Caco-2 (cell line): ENCODE data around the gene CHD9. TPM values are rescaled to one million over a fixed set of nuclear protein-coding genes. Genes with fewer than 3 reads are reported as not detected.

Source experiments
- BruUV-seq: library from RNA; stranded (reverse); fragments of 400-500 nt; replicated peaks from 2 replicates; lab custom pipeline; 2021; lab: Mats Ljungman, UMichigan
- CTCF ChIA-PET: fragments of 300-600 bp; sonication (Branson Sonifier 250); formaldehyde crosslinking; loops from one replicate; lab custom pipeline; 2022; ENCODE audit warnings: antibody characterized with exemption; lab: Charles Lee
- POLR2A ChIA-PET: fragments of 300-600 bp; sonication (Branson Sonifier 250); formaldehyde crosslinking; loops from one replicate; lab custom pipeline; 2022; ENCODE audit warnings: antibody characterized with exemption; lab: Charles Lee
- DNase-seq, 2 experiments: peaks; one replicate each; pipeline versions ENCODE4 v3.0.0 to v3.0.0-alpha.2; 2020 to 2022
- H3K27me3 ChIP-seq: replicated peaks from 2 replicates; pipeline ENCODE4 v1.6.0; 2011; ENCODE audit warnings: low read length; ENCODE audit not compliant: control insufficient read depth, insufficient read depth
- H3K36me3 ChIP-seq: 2 replicates; pipeline ENCODE4 v1.5.1; 2011; ENCODE audit warnings: low read length; ENCODE audit not compliant: control insufficient read depth, insufficient read depth
- H3K4me1 ChIP-seq: fragments of 250-450 bp; sonication (Bioruptor Pico); 2 replicates; pipeline ENCODE4 v1.5.1; 2020; ENCODE audit warnings: mild to moderate bottlenecking
- H3K4me3 ChIP-seq: 2 replicates; pipeline ENCODE4 v1.5.1; 2011; ENCODE audit warnings: low read depth, mild to moderate bottlenecking, control low read depth, low read length
- H3K9me3 ChIP-seq: fragments of 250-450 bp; sonication (Bioruptor Pico); 2 replicates; pipeline ENCODE4 v1.5.1; 2020; ENCODE audit warnings: mild to moderate bottlenecking, moderate library complexity
- H3K27ac Mint-ChIP-seq: one replicate; pipeline ENCODE4 v1.8.0; 2022; ENCODE audit warnings: mixed read lengths; ENCODE audit not compliant: unreplicated experiment
- H3K27me3 Mint-ChIP-seq: one replicate; pipeline ENCODE4 v1.8.0; 2022; ENCODE audit warnings: mixed read lengths; ENCODE audit not compliant: insufficient read depth, unreplicated experiment
- H3K36me3 Mint-ChIP-seq: one replicate; pipeline ENCODE4 v1.8.0; 2022; ENCODE audit warnings: mild to moderate bottlenecking, mixed read lengths; ENCODE audit not compliant: insufficient read depth, unreplicated experiment
- H3K4me1 Mint-ChIP-seq: one replicate; pipeline ENCODE4 v1.8.0; 2022; ENCODE audit warnings: low read depth, mixed read lengths; ENCODE audit not compliant: unreplicated experiment
- H3K4me3 Mint-ChIP-seq: one replicate; pipeline ENCODE4 v1.8.0; 2022; ENCODE audit warnings: mild to moderate bottlenecking, moderate library complexity, mixed read lengths; ENCODE audit not compliant: unreplicated experiment
- H3K9me3 Mint-ChIP-seq: one replicate; pipeline ENCODE4 v1.8.0; 2022; ENCODE audit warnings: mixed read lengths; ENCODE audit not compliant: unreplicated experiment
- intact Hi-C: fragments of 100-400 bp; cut with micrococcal nuclease; formaldehyde crosslinking; loops from one replicate; pipeline ENCODE4 v1.10.0; 2022; ENCODE audit not compliant: unreplicated experiment
- total RNA-seq: library from RNA; stranded (reverse); gene quantifications from 2 replicates; pipeline ENCODE4 v1.2.3, GENCODE V29; 2022
- TF ChIP-seq, protein P1 (sequence below), 2 experiments: fragments of 200-600 bp in 1 of 2; IDR thresholded peaks; 1 replicate in 1 of 2; 2 replicates in 1 of 2; pipeline versions ENCODE4 v1.5.1 to v1.8.0; 2011 to 2022; ENCODE audit warnings: antibody characterized with exemption in 1 of 2, control low read depth in 1 of 2, inconsistent platforms in 1 of 2, low read depth in 1 of 2, low read length in 1 of 2, mild to moderate bottlenecking in 1 of 2, moderate library complexity in 1 of 2; ENCODE audit not compliant: insufficient read depth in 1 of 2, severe bottlenecking in 1 of 2, unreplicated experiment in 1 of 2

The CHD9 gene
- total RNA-seq, 1 experiment from 2014 or later = 29.1 TPM

DNA sequence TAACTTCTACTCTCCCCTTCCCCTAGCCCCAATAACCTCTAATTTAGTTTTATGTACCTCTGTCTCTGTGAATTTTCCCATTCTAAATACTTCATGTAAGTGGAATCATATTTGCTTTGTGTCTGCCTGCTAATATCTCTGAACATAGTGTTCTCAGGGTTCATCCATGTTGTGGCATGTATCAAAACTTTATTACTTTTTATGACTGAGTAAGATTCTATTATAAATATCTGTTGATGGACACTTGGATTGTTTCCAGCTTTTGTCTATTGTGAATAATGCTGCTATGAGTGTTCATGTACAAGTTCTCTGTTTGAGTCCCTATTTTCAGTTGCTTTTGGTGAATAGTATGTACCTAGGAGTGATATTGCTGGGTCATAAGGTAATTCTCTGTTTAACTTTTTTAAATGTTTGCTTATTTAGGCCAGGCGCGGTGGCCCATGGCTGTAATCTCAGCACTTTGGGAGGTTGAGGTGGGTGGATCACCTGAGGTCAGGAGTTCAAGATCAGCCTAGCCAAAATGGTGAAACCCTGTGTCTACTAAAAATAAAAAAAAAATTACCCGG, 92.8 kb downstream of the CHD9 start:
- Mint-ChIP-seq H3K4me1 (no peaks in the 10 kb centered on the region), H3K36me3 (no peaks in the 10 kb centered on the region), H3K9me3 (no peaks in the 10 kb centered on the region), H3K27ac (no peak overlapping the region), H3K4me3 (no peak overlapping the region), H3K27me3 (no peaks in the 10 kb centered on the region)
- TF ChIP-seq, protein P1, sequence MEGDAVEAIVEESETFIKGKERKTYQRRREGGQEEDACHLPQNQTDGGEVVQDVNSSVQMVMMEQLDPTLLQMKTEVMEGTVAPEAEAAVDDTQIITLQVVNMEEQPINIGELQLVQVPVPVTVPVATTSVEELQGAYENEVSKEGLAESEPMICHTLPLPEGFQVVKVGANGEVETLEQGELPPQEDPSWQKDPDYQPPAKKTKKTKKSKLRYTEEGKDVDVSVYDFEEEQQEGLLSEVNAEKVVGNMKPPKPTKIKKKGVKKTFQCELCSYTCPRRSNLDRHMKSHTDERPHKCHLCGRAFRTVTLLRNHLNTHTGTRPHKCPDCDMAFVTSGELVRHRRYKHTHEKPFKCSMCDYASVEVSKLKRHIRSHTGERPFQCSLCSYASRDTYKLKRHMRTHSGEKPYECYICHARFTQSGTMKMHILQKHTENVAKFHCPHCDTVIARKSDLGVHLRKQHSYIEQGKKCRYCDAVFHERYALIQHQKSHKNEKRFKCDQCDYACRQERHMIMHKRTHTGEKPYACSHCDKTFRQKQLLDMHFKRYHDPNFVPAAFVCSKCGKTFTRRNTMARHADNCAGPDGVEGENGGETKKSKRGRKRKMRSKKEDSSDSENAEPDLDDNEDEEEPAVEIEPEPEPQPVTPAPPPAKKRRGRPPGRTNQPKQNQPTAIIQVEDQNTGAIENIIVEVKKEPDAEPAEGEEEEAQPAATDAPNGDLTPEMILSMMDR (IDR thresholded peaks at IDR 0.05; ENCODE audit: insufficient read depth in 1 of 2, low read depth in 1 of 2, low read length in 1 of 2, severe bottlenecking in 1 of 2, unreplicated experiment in 1 of 2) = no peak
- Histone ChIP-seq H3K9me3 (no peaks in the 10 kb centered on the region; the same call in 1 of the 2 replicates), H3K4me1 (peaks cover 4% of the 10 kb centered on the region), H3K27me3 (no peaks in the 10 kb centered on the region), H3K36me3 (no peaks in the 10 kb centered on the region), H3K4me3 (no peak overlapping the region)
- intact Hi-C loops = no loop called here
- DNase-seq = no peak
- BruUV-seq = no TSS peak
- ChIA-PET CTCF (no interaction called here), POLR2A (no interaction called here)

DNA sequence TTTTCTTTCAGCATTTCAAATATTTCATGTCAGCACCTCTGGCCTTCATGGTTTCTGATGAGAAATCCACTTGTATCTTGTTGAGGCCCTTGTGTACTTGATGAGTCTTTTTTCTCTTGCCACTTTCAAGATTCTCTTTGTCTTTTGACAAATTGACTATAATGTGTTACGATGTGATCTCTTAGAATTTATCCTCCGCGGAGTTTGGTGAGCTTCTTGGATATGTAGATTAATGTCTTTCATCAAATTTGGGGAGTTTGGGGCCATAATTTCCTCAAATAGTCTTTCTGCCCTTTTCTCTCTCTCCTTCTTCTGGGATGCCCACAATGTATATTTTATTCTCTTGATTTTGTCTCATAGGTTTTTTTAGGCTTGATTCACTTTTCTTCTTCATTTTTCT, 96.0 kb downstream of the CHD9 start:
- no peak for DNase-seq
- POLR2A ChIA-PET = no interaction called here
- H3K27me3 Mint-ChIP-seq = no peaks in the 10 kb centered on the region
- H3K27ac Mint-ChIP-seq = no peak overlapping the region
- Histone ChIP-seq H3K4me3 (no peak overlapping the region), H3K36me3 (no peaks in the 10 kb centered on the region), H3K27me3 (no peaks in the 10 kb centered on the region), H3K9me3 (no peaks in the 10 kb centered on the region; the same call in 1 of the 2 replicates), H3K4me1 (no peaks in the 10 kb centered on the region)
- CTCF ChIA-PET = no interaction called here
- H3K4me1 Mint-ChIP-seq = no peaks in the 10 kb centered on the region
- no peaks in the 10 kb centered on the region for H3K9me3 Mint-ChIP-seq
- TF ChIP-seq, protein P1 (IDR thresholded peaks at IDR 0.05; ENCODE audit: insufficient read depth in 1 of 2, low read depth in 1 of 2, low read length in 1 of 2, severe bottlenecking in 1 of 2, unreplicated experiment in 1 of 2) = no peak
- BruUV-seq = no TSS peak
- H3K4me3 Mint-ChIP-seq = no peak overlapping the region
- intact Hi-C loops = no loop called here
- no peaks in the 10 kb centered on the region for H3K36me3 Mint-ChIP-seq

DNA sequence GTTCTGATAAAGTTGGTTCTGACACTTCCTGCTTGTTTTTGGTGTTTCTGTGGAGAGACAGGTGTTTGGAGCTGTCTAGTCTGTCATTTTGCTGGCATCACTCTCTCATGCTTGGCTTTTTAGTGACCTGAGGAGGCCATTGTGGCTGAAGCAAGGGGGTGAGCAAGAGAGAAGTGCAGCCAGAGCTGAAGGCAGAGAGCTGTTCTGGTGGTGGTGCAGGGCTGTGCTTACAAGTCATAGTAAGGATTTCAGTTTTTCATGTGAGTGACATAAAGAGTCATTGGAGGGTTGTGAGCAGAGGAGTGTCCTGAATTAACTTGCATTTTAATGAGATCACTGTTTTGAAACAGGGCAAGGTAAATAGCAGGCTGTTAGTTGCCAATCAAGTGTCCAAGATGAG, 97.5 kb downstream of the CHD9 start:
- H3K36me3 ChIP-seq = 0 out of 2 replicates have a peak, but pooled peaks cover 1% of the 10 kb centered on the region
- no peaks in the 10 kb centered on the region for H3K4me1 Mint-ChIP-seq

More for the DNA sequence above, 97.5 kb downstream of the CHD9 start:
- Mint-ChIP-seq H3K36me3 (no peaks in the 10 kb centered on the region), H3K9me3 (no peaks in the 10 kb centered on the region), H3K4me3 (no peak overlapping the region), H3K27ac (no peak overlapping the region), H3K27me3 (no peaks in the 10 kb centered on the region)
- ChIA-PET CTCF (no interaction called here), POLR2A (no interaction called here)
- intact Hi-C loops = no loop called here
- H3K27me3 ChIP-seq = no peaks in the 10 kb centered on the region
- no peaks in the 10 kb centered on the region; the same call in 1 of the 2 replicates for H3K9me3 ChIP-seq
- TF ChIP-seq, protein P1 (IDR thresholded peaks at IDR 0.05; ENCODE audit: insufficient read depth in 1 of 2, low read depth in 1 of 2, low read length in 1 of 2, severe bottlenecking in 1 of 2, unreplicated experiment in 1 of 2) = no peak
- BruUV-seq = no TSS peak
- no peak for DNase-seq
- H3K4me3 ChIP-seq = no peak overlapping the region
- no peaks in the 10 kb centered on the region for H3K4me1 ChIP-seq
